HG03139 (cell line): ENCODE results near the gene SLC46A2.

Source experiments
- ATAC-seq: cut with Tn5 transposase; IDR thresholded peaks from one replicate; pipeline ENCODE4 v1.9.1; 2021; ENCODE audit not compliant: unreplicated experiment

The SLC46A2 gene

GRCh38 chr9:112833081-112833480 is 57.6 kb downstream of the SLC46A2 start:
- no peak for ATAC-seq

- no peak for ATAC-seq
These were observed 58.7 kb downstream of the SLC46A2 start for GRCh38 chr9:112831969-112832368.

- no peak for ATAC-seq
These were observed 59.3 kb downstream of the SLC46A2 start for GRCh38 chr9:112831281-112831851.
